HCT116 (cell line): ENCODE data around the gene FAP.

Experiments used
- CTCF ChIP-seq, 3 experiments: fragments of 200-600 bp in 1 of 3; sonication (generic) in 1 of 3; IDR thresholded peaks in 2 of 3; conservative IDR thresholded peaks in 1 of 3; 2 replicates each; pipeline ENCODE4 v1.5.1; 2012 to 2017; ENCODE audit warnings: low read depth in 2 of 3, low read length in 2 of 3, antibody characterized with exemption in 1 of 3, borderline replicate concordance in 1 of 3, control low read depth in 1 of 3, mild to moderate bottlenecking in 1 of 3, mixed read lengths in 1 of 3, mixed run types in 1 of 3, moderate library complexity in 1 of 3; ENCODE audit not compliant: insufficient read depth in 1 of 3
- POLR2A ChIP-seq: IDR thresholded peaks from 2 replicates; pipeline ENCODE4 v1.7.0; 2011; ENCODE audit warnings: borderline replicate concordance; ENCODE audit not compliant: insufficient read depth, insufficient read length; ENCODE audit errors: extremely low read depth

GRCh38 chr2:162182395-162182794, 60.9 kb downstream of the FAP start:
- no peak for TF ChIP-seq POLR2A
- TF ChIP-seq CTCF (IDR thresholded peaks at IDR 0.05 in 2 of 3, conservative IDR thresholded peaks at IDR 0.05 in 1 of 3; ENCODE audit: borderline replicate concordance in 1 of 3, insufficient read depth in 1 of 3, low read depth in 2 of 3, low read length in 2 of 3), result no peak
